GM10248 (cell line): ENCODE results near the gene DDX41.

ENCODE experiments used
- CTCF ChIA-PET: fragments of 300-600 bp; sonication (Branson Sonifier 250); formaldehyde crosslinking; extraction: SDS; loops from one replicate; lab custom pipeline; 2021; ENCODE audit warnings: antibody characterized with exemption; lab: Yijun Ruan, JAX
- POLR2A ChIA-PET: fragments of 350-650 bp; sonication (Branson Sonifier 250); formaldehyde crosslinking; extraction: SDS; loops from one replicate; lab custom pipeline; 2020; ENCODE audit warnings: antibody characterized with exemption; lab: Yijun Ruan, JAX
- DNase-seq: peaks from one replicate; pipeline ENCODE4 v3.0.0; 2012; ENCODE audit errors: extremely low spot score
- CTCF ChIP-seq: IDR thresholded peaks from 2 replicates; pipeline ENCODE4 v1.5.1; 2012; ENCODE audit warnings: mild to moderate bottlenecking, low read depth; ENCODE audit errors: extremely low read depth, missing control alignments, control extremely low read depth

Gene DDX41

GRCh38 chr5:177468329-177468684 lies 48.5 kb downstream of the DDX41 start:
- TF ChIP-seq CTCF = no peak
- no peak for DNase-seq
- ChIA-PET POLR2A (no interaction called here), CTCF (interaction anchor here (1.2 to 10.9 kb wide), 4 partner anchors 13 to 78 kb away, joined by 3 to 123 read pairs (median 6); no protein-coding TSS in a partner anchor)

GRCh38 chr5:177467436-177467835 lies 49.3 kb downstream of the DDX41 start:
- no peak for TF ChIP-seq CTCF
- CTCF ChIA-PET = interaction anchor here (1.2 to 10.9 kb wide), 4 partner anchors 10 to 77 kb away, joined by 3 to 123 read pairs (median 6); no protein-coding TSS in a partner anchor
- POLR2A ChIA-PET = no interaction called here
- DNase-seq = no peak

GRCh38 chr5:177466861-177467260 lies 49.9 kb downstream of the DDX41 start:
- TF ChIP-seq CTCF = no peak
- DNase-seq = no peak
- POLR2A ChIA-PET = no interaction called here
- CTCF ChIA-PET = interaction anchor here (1.7 to 10.9 kb wide), 3 partner anchors 10 to 77 kb away, joined by 5 to 123 read pairs (median 8); no protein-coding TSS in a partner anchor

- no peak for DNase-seq
- CTCF ChIA-PET = interaction anchor here (0.8 to 10.9 kb wide), 5 partner anchors 10 to 166 kb away, joined by 3 to 123 read pairs (median 4); no protein-coding TSS in a partner anchor
- no peak for TF ChIP-seq CTCF
- POLR2A ChIA-PET = no interaction called here
These were observed 51.7 kb downstream of the DDX41 start for GRCh38 chr5:177465044-177465443.

- POLR2A ChIA-PET = no interaction called here
- DNase-seq = no peak
- CTCF ChIA-PET = interaction anchor here (1.0 to 10.9 kb wide), 8 partner anchors 7 to 73 kb away, joined by 3 to 123 read pairs (median 5); no protein-coding TSS in a partner anchor
- TF ChIP-seq CTCF = no peak
These were observed 54.6 kb downstream of the DDX41 start for GRCh38 chr5:177462021-177462670.
